Stimulated activated CD8-positive, alpha-beta memory T cell treated with anti-CD3 and anti-CD28 coated beads, Interleukin-4, amount 100 ng/mL, for 24 hours (primary cell): ENCODE results near the gene RAB5A.
"Not testable (repeated sequence)": the region's sequence is repeated elsewhere in the genome, so short reads cannot be mapped to it uniquely, and the experiment has no call there.

ENCODE experiments used
- DNase-seq: peaks from one replicate; pipeline ENCODE4 v3.0.0-alpha.2; 2020; ENCODE audit warnings: low read depth

Gene RAB5A

DNA sequence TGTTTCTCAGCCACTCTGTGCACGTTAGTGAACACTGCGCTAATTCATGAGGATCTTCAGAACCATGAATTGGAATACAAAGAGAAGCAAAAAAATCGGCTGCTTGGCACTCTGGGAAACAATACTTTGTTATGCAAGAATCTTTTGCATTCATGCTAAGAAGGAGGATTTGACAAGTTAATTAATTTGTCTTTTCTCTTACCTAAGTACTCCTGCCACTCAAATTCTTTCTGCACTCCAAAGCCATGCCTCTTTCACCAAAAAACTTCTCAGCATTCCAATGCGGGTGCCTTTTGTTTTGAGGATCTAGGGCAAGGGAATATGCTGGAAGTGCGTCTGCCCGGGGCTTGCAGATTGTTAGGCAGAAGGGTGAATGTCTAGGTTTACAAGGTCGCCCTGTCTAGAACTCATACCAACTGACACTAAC, 82.0 kb downstream of the RAB5A start:
- no peak for DNase-seq

DNA sequence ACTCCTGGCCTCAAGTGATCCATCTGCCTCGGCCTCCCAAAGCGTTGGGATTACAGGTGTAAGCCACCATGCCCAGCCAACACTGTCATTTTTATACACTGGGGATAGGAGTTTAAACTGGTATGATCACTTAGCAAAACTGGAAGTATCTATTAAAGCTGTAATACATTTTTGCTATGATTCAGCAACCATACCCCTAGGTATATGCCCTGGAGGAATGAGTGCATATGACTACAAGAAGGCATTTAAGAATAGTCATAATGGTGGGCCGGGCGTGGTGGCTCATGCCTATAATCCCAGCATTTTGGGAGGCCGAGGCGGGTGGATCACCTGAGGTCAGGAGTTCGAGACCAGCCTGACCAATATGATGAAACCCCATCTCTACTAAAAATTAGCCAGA, 85.0 kb downstream of the RAB5A start:
- DNase-seq = not testable (repeated sequence)
